H9 (cell line): ENCODE data around the gene ZNF723. TPM values are rescaled to one million over a fixed set of nuclear protein-coding genes. Genes with fewer than 3 reads are reported as not detected.

ENCODE experiments used
- DNase-seq: peaks from one replicate; pipeline ENCODE4 v3.0.0-alpha.2; 2017
- H2AFZ ChIP-seq: one replicate; pipeline ENCODE4 v1.6.1; 2013; ENCODE audit warnings: mild to moderate bottlenecking, low read length, control low read depth, moderate library complexity
- H2AK5ac ChIP-seq: 2 replicates; pipeline ENCODE4 v1.6.1; 2013; ENCODE audit warnings: low read length, control low read depth, mixed read lengths; ENCODE audit not compliant: insufficient read length
- H2BK120ac ChIP-seq: one replicate; pipeline ENCODE4 v1.6.1; 2013; ENCODE audit warnings: low read depth, mild to moderate bottlenecking, low read length, control low read depth, inconsistent platforms; ENCODE audit not compliant: poor library complexity, severe bottlenecking
- H2BK12ac ChIP-seq: 2 replicates; pipeline ENCODE4 v1.6.1; 2013; ENCODE audit warnings: low read length, control low read depth, mixed read lengths, low read depth; ENCODE audit not compliant: insufficient read length
- H2BK15ac ChIP-seq: 2 replicates; pipeline ENCODE4 v1.6.1; 2013; ENCODE audit warnings: low read depth, low read length, control low read depth
- H2BK20ac ChIP-seq: one replicate; pipeline ENCODE4 v1.6.1; 2013; ENCODE audit warnings: low read depth, mild to moderate bottlenecking, low read length, control low read depth, inconsistent platforms; ENCODE audit not compliant: poor library complexity, severe bottlenecking
- H2BK5ac ChIP-seq: 2 replicates; pipeline ENCODE4 v1.6.1; 2013; ENCODE audit warnings: low read length, control low read depth, mixed read lengths; ENCODE audit not compliant: insufficient read length
- H3K14ac ChIP-seq: 2 replicates; pipeline ENCODE4 v1.6.1; 2013; ENCODE audit warnings: low read length, control low read depth; ENCODE audit not compliant: insufficient read depth
- H3K18ac ChIP-seq: 2 replicates; pipeline ENCODE4 v1.6.1; 2013; ENCODE audit warnings: low read depth, mild to moderate bottlenecking, mixed read lengths, low read length, control low read depth; ENCODE audit not compliant: insufficient read length
- H3K23ac ChIP-seq: 2 replicates; pipeline ENCODE4 v1.6.1; 2013; ENCODE audit warnings: low read length, control low read depth, mixed read lengths, low read depth; ENCODE audit not compliant: insufficient read length
- H3K23me2 ChIP-seq: 2 replicates; pipeline ENCODE4 v1.6.1; 2013; ENCODE audit warnings: low read depth, mild to moderate bottlenecking, mixed read lengths, low read length, control low read depth; ENCODE audit not compliant: insufficient read length, poor library complexity, severe bottlenecking
- H3K27ac ChIP-seq: 2 replicates; pipeline ENCODE4 v1.5.1; 2013; ENCODE audit warnings: low read length, control low read depth, mixed read lengths, low read depth; ENCODE audit not compliant: insufficient read length
- H3K27me3 ChIP-seq: 2 replicates; pipeline ENCODE4 v1.6.1; 2013; ENCODE audit warnings: low read length, control low read depth, inconsistent platforms; ENCODE audit not compliant: insufficient read depth
- H3K4ac ChIP-seq: 2 replicates; pipeline ENCODE4 v1.6.1; 2013; ENCODE audit warnings: low read depth, mild to moderate bottlenecking, control low read depth, inconsistent platforms, low read length, moderate library complexity
- H3K4me1 ChIP-seq: 2 replicates; pipeline ENCODE4 v1.6.1; 2013; ENCODE audit warnings: low read length, control low read depth, inconsistent platforms; ENCODE audit not compliant: insufficient read depth
- H3K4me2 ChIP-seq: 2 replicates; pipeline ENCODE4 v1.6.1; 2013; ENCODE audit warnings: low read length, control low read depth, mixed read lengths; ENCODE audit not compliant: insufficient read length, insufficient read depth
- H3K56ac ChIP-seq: 2 replicates; pipeline ENCODE4 v1.6.1; 2013; ENCODE audit warnings: low read depth, mild to moderate bottlenecking, mixed read lengths, low read length, control low read depth; ENCODE audit not compliant: insufficient read length
- H3K79me1 ChIP-seq: 2 replicates; pipeline ENCODE4 v1.6.1; 2013; ENCODE audit warnings: low read depth, mild to moderate bottlenecking, moderate library complexity, low read length, control low read depth, inconsistent platforms; ENCODE audit not compliant: insufficient read depth, poor library complexity, severe bottlenecking
- H3K79me2 ChIP-seq: 2 replicates; pipeline ENCODE4 v1.6.1; 2013; ENCODE audit warnings: low read length, control low read depth, inconsistent platforms; ENCODE audit not compliant: insufficient read depth
- H3K9ac ChIP-seq: 2 replicates; pipeline ENCODE4 v1.6.1; 2013; ENCODE audit warnings: low read length, control low read depth, mixed read lengths; ENCODE audit not compliant: insufficient read length; ENCODE audit errors: extremely low read depth
- H3K9me3 ChIP-seq: one replicate; pipeline ENCODE4 v1.6.1; 2013; ENCODE audit warnings: low read depth, low read length, inconsistent platforms; ENCODE audit not compliant: control insufficient read depth
- H3T11ph ChIP-seq: one replicate; pipeline ENCODE4 v1.6.1; 2013; ENCODE audit warnings: mild to moderate bottlenecking, low read length, control low read depth, inconsistent platforms
- H4K20me1 ChIP-seq: one replicate; pipeline ENCODE4 v1.6.1; 2013; ENCODE audit not compliant: control insufficient read depth, insufficient read length, insufficient read depth
- H4K5ac ChIP-seq: 2 replicates; pipeline ENCODE4 v1.6.1; 2013; ENCODE audit warnings: low read depth, mild to moderate bottlenecking, mixed read lengths, low read length, control low read depth; ENCODE audit not compliant: insufficient read length
- H4K8ac ChIP-seq: replicated peaks from 2 replicates; pipeline ENCODE4 v1.6.1; 2013; ENCODE audit warnings: low read length, control low read depth, mixed read lengths, low read depth; ENCODE audit not compliant: insufficient read length
- H4K91ac ChIP-seq: 2 replicates; pipeline ENCODE4 v1.6.1; 2013; ENCODE audit warnings: low read depth, mild to moderate bottlenecking, moderate library complexity, mixed read lengths, low read length, control low read depth; ENCODE audit not compliant: insufficient read length
- H3K27ac Mint-ChIP-seq, 3 experiments: 2 replicates in 2 of 3; 3 replicates in 1 of 3; pipeline ENCODE4 v1.8.0; 2020 to 2021; ENCODE audit warnings: mixed read lengths in 3 of 3, mild to moderate bottlenecking in 1 of 3, moderate library complexity in 1 of 3
- H3K27me3 Mint-ChIP-seq: 2 replicates; pipeline ENCODE4 v1.8.0; 2021; ENCODE audit warnings: low read depth, mild to moderate bottlenecking, moderate library complexity, mixed read lengths
- H3K36me3 Mint-ChIP-seq, 3 experiments: 2 replicates in 2 of 3; 3 replicates in 1 of 3; pipeline ENCODE4 v1.8.0; 2020 to 2021; ENCODE audit warnings: low read depth in 3 of 3, mixed read lengths in 3 of 3; ENCODE audit not compliant: insufficient read depth in 1 of 3
- H3K4me1 Mint-ChIP-seq, 2 experiments: 2 replicates each; pipeline ENCODE4 v1.8.0; 2020; ENCODE audit warnings: mixed read lengths in 2 of 2
- H3K4me3 Mint-ChIP-seq, 2 experiments: 2 replicates in 1 of 2; 3 replicates in 1 of 2; pipeline ENCODE4 v1.8.0; 2020 to 2021; ENCODE audit warnings: mild to moderate bottlenecking in 2 of 2, mixed read lengths in 2 of 2, moderate library complexity in 1 of 2
- H3K9me3 Mint-ChIP-seq, 2 experiments: 2 replicates in 1 of 2; 3 replicates in 1 of 2; pipeline ENCODE4 v1.8.0; 2020; ENCODE audit warnings: mild to moderate bottlenecking in 2 of 2, mixed read lengths in 2 of 2, moderate library complexity in 1 of 2
- CTCF ChIP-seq: fragments of 200-600 bp; sonication (generic); conservative IDR thresholded peaks from 3 replicates; pipeline ENCODE4 v1.8.0; 2021; ENCODE audit warnings: antibody characterized with exemption, mild to moderate bottlenecking
- WGBS: extraction: QIAGEN DNeasy Blood & Tissue Kit; methylation state at CpG from one replicate; pipeline ENCODE4 v1.1.7; 2013; ENCODE audit warnings: missing lambda C conversion rate, low lambda C conversion rate, mixed read lengths; ENCODE audit not compliant: insufficient read length; ENCODE audit errors: extremely low coverage; 5-methylcytosine and 5-hydroxymethylcytosine counted together
- total RNA-seq: library from RNA; stranded (reverse); gene quantifications from 2 replicates; pipeline ENCODE4 v1.2.1, GENCODE V29; 2021

The ZNF723 gene
- total RNA-seq, 1 experiment from 2014 or later: not detected

GRCh38 chr19:22882797-22883196, 50.7 kb downstream of the ZNF723 start:
- peaks cover 77% of the 10 kb centered on the region for H3K9me3 ChIP-seq
- no peak overlapping the region for H2BK5ac ChIP-seq
- H2AK5ac ChIP-seq: no peak overlapping the region
- no peaks in the 10 kb centered on the region for H3K79me1 ChIP-seq
- H2BK120ac ChIP-seq: no peak overlapping the region
- peaks cover 5 to 17% (median 16%) of the 10 kb centered on the region in 3 experiments; a peak in 6 of 7 replicates for H3K36me3 Mint-ChIP-seq
- no peaks in the 10 kb centered on the region for H3K23me2 ChIP-seq
- H2AFZ ChIP-seq: no peak overlapping the region
- H3K9me3 Mint-ChIP-seq: peaks cover 89 to 91% of the 10 kb centered on the region in 2 experiments
- no peak overlapping the region for H3K14ac ChIP-seq
- no peaks in the 10 kb centered on the region for H3K4me1 ChIP-seq
- no peak overlapping the region for H2BK20ac ChIP-seq
- no peak overlapping the region for H3T11ph ChIP-seq
- peak; percentile 55 for TF ChIP-seq CTCF
- H3K4me3 Mint-ChIP-seq: no peak overlapping the region
- H3K23ac ChIP-seq: no peak overlapping the region
- no peak for DNase-seq
- H3K9ac ChIP-seq: no peak overlapping the region
- H3K18ac ChIP-seq: no peak overlapping the region
- H4K91ac ChIP-seq: no peak overlapping the region
- no CpG with 5 or more reads among the region's 3 CpGs for WGBS
- H3K27ac ChIP-seq: no peak overlapping the region
- H3K4ac ChIP-seq: no peak overlapping the region
- no peak overlapping the region for H2BK15ac ChIP-seq
- no peak overlapping the region for H4K5ac ChIP-seq
- H3K56ac ChIP-seq: no peak overlapping the region
- no peaks in the 10 kb centered on the region for H3K27me3 ChIP-seq
- H3K4me1 Mint-ChIP-seq: no peaks in the 10 kb centered on the region
- no peaks in the 10 kb centered on the region for H4K20me1 ChIP-seq
- no peak overlapping the region for H3K27ac Mint-ChIP-seq
- no peak overlapping the region for H2BK12ac ChIP-seq
- H3K27me3 Mint-ChIP-seq: no peaks in the 10 kb centered on the region; the same call in 1 of the 2 replicates
- H4K8ac ChIP-seq: no peak overlapping the region
- H3K79me2 ChIP-seq: no peaks in the 10 kb centered on the region
- H3K4me2 ChIP-seq: no peak overlapping the region
